BJ (cell line): ENCODE data around the gene SLC25A15. TPM values are rescaled to one million over a fixed set of nuclear protein-coding genes. Genes with fewer than 3 reads are reported as not detected.

Source experiments
- CTCF ChIA-PET: fragments of 350-600 bp; formaldehyde crosslinking; extraction: SDS; loops from one replicate; lab custom pipeline; 2021; ENCODE audit warnings: antibody characterized with exemption, inconsistent platforms; lab: Yijun Ruan, JAX
- POLR2A ChIA-PET: fragments of 300-600 bp; sonication (Branson Sonifier 250); formaldehyde crosslinking; extraction: SDS; loops from one replicate; lab custom pipeline; 2021; ENCODE audit warnings: antibody characterized with exemption; lab: Charles Lee
- DNase-seq: peaks from one replicate; pipeline ENCODE4 v3.0.0-alpha.2; 2011; ENCODE audit warnings: low read depth
- H3K27me3 ChIP-seq: 2 replicates; pipeline ENCODE4 v1.6.0; 2011; ENCODE audit warnings: low read length; ENCODE audit not compliant: control insufficient read depth, insufficient read depth
- H3K36me3 ChIP-seq: 2 replicates; pipeline ENCODE4 v1.5.1; 2011; ENCODE audit warnings: low read length; ENCODE audit not compliant: control insufficient read depth, insufficient read depth
- H3K4me3 ChIP-seq: 2 replicates; pipeline ENCODE4 v1.5.1; 2011; ENCODE audit warnings: low read depth, mild to moderate bottlenecking, control low read depth, low read length
- polyA plus RNA-seq: library from polyadenylated mRNA; depleted of rRNA; stranded (reverse); fragments of >200 nt; gene quantifications from 2 replicates; pipeline ENCODE4 v1.2.3, GENCODE V29; 2011
- TF ChIP-seq, protein P1 (sequence below): IDR thresholded peaks from 2 replicates; pipeline ENCODE4 v1.5.1; 2011; ENCODE audit warnings: low read depth, mild to moderate bottlenecking, control low read depth, inconsistent platforms, low read length, moderate library complexity; ENCODE audit not compliant: insufficient read depth

SLC25A15 gene
- polyA plus RNA-seq, 1 experiment, result 4.7 TPM

DNA sequence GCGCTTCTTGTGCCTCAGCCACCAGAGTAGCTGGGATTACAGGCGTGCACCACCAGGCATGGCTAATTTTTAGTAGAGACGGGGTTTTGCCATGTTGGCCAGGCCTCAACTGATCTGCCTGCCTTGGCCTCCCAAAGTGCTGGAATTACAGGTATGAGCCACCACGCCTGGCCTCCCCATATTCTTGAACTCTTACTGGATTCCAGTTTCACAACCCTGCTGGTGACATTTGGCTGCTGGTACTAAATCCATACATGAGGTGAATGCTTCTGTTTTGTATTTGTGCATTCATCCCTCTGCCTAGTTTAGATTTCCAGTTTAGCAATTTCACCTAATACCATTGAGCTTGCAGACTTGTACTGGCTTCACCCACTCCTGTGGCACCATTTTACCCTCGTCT is 13.9 kb downstream of the SLC25A15 start:
- TF ChIP-seq, protein P1, sequence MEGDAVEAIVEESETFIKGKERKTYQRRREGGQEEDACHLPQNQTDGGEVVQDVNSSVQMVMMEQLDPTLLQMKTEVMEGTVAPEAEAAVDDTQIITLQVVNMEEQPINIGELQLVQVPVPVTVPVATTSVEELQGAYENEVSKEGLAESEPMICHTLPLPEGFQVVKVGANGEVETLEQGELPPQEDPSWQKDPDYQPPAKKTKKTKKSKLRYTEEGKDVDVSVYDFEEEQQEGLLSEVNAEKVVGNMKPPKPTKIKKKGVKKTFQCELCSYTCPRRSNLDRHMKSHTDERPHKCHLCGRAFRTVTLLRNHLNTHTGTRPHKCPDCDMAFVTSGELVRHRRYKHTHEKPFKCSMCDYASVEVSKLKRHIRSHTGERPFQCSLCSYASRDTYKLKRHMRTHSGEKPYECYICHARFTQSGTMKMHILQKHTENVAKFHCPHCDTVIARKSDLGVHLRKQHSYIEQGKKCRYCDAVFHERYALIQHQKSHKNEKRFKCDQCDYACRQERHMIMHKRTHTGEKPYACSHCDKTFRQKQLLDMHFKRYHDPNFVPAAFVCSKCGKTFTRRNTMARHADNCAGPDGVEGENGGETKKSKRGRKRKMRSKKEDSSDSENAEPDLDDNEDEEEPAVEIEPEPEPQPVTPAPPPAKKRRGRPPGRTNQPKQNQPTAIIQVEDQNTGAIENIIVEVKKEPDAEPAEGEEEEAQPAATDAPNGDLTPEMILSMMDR, result no peak
- POLR2A ChIA-PET, result no interaction called here
- DNase-seq, result no peak
- CTCF ChIA-PET, result interaction anchor here (0.8 kb wide), 1 partner anchor 15 kb away, joined by 3 read pairs; no protein-coding TSS in a partner anchor
- no peak overlapping the region for H3K4me3 ChIP-seq
- no peaks in the 10 kb centered on the region for H3K27me3 ChIP-seq
- H3K36me3 ChIP-seq, result peaks cover 5% of the 10 kb centered on the region

DNA sequence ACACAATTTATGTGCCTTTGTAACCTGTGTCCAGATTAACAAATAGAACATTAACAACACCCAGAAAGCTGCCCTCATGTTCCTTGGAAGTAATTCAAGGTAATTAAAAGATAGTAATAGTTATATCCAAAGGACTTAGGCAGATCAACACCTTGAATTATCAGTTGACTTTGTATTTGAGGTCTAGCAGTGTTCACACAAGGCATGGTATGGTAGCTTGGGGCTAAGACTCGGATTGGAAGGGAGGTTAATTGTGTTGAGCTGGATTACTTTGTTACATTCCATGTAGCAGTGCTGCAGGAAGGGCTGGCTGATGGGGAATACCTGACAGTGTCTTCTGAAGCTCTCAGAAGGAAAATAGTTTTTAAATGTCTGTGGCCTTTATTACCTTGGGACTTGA is 16.8 kb downstream of the SLC25A15 start:
- no peak for DNase-seq
- Histone ChIP-seq H3K36me3 (peaks cover 3% of the 10 kb centered on the region; the same call in 1 of the 2 replicates), H3K27me3 (no peaks in the 10 kb centered on the region), H3K4me3 (no peak overlapping the region)
- ChIA-PET POLR2A (no interaction called here), CTCF (no interaction called here)
- TF ChIP-seq, protein P1, result no peak

- no peak overlapping the region for H3K4me3 ChIP-seq
- TF ChIP-seq, protein P1, result no peak
- ChIA-PET CTCF (no interaction called here), POLR2A (no interaction called here)
- DNase-seq, result no peak
- peaks cover 5% of the 10 kb centered on the region for H3K36me3 ChIP-seq
- no peaks in the 10 kb centered on the region for H3K27me3 ChIP-seq
Measured at GRCh38 chr13:40809471-40809870, 20.1 kb downstream of the SLC25A15 start.

GRCh38 chr13:40812102-40812501 is 22.7 kb downstream of the SLC25A15 start:
- DNase-seq, result no peak
- POLR2A ChIA-PET, result no interaction called here
- CTCF ChIA-PET, result no interaction called here
- TF ChIP-seq, protein P1, result no peak
- no peaks in the 10 kb centered on the region for H3K27me3 ChIP-seq
- H3K36me3 ChIP-seq, result peaks cover 4% of the 10 kb centered on the region
- no peak overlapping the region for H3K4me3 ChIP-seq

- Histone ChIP-seq H3K27me3 (no peaks in the 10 kb centered on the region), H3K4me3 (no peak overlapping the region), H3K36me3 (peaks cover 4% of the 10 kb centered on the region)
- CTCF ChIA-PET, result interaction anchor here (0.7 kb wide), 1 partner anchor 35 kb away, joined by 4 read pairs; no protein-coding TSS in a partner anchor
- no peak for DNase-seq
- POLR2A ChIA-PET, result no interaction called here
- TF ChIP-seq, protein P1, result no peak
Measured at GRCh38 chr13:40812724-40813445, 23.5 kb downstream of the SLC25A15 start.
